HepG2 (cell line): ENCODE measurements around the gene TOP2A. TPM values are rescaled to one million over a fixed set of nuclear protein-coding genes. Genes with fewer than 3 reads are reported as not detected.

Source experiments
- HES4 ChIP-seq: sonication (generic); formaldehyde crosslinking; IDR thresholded peaks from 2 replicates; pipeline ENCODE4 v1.9.0; 2021; ENCODE audit warnings: mild to moderate bottlenecking, missing genetic modification reagents, borderline replicate concordance
- HNF4A ChIP-seq: sonication (generic); formaldehyde crosslinking; IDR thresholded peaks from 2 replicates; pipeline ENCODE4 v1.4.0; 2020; ENCODE audit warnings: missing genetic modification reagents
- KLF13 ChIP-seq: sonication (generic); formaldehyde crosslinking; IDR thresholded peaks from 2 replicates; pipeline ENCODE4 v1.4.0; 2020; ENCODE audit warnings: mild to moderate bottlenecking, missing genetic modification reagents
- MAF1 ChIP-seq: sonication (generic); formaldehyde crosslinking; IDR thresholded peaks from 2 replicates; pipeline ENCODE4 v1.5.0; 2020; ENCODE audit warnings: missing genetic modification reagents, borderline replicate concordance
- NR2F6 ChIP-seq, 2 experiments: IDR thresholded peaks; 2 replicates each; pipeline ENCODE4 v1.6.1; 2016; ENCODE audit warnings: antibody characterized with exemption in 1 of 2, mild to moderate bottlenecking in 1 of 2
- SMARCC2 ChIP-seq: fragments of 450-650 bp; IDR thresholded peaks from 2 replicates; pipeline ENCODE4 v1.6.1; 2017; ENCODE audit warnings: antibody characterized with exemption, mild to moderate bottlenecking
- SOX6 ChIP-seq, 2 experiments: fragments of 450-650 bp in 1 of 2; sonication (generic) in 1 of 2; formaldehyde crosslinking in 1 of 2; IDR thresholded peaks; 2 replicates each; pipeline versions ENCODE4 v1.4.0 to v1.6.1; 2017 to 2020; ENCODE audit warnings: antibody characterized with exemption in 1 of 2, mild to moderate bottlenecking in 1 of 2, missing genetic modification reagents in 1 of 2
- TEAD2 ChIP-seq: sonication (generic); formaldehyde crosslinking; IDR thresholded peaks from 2 replicates; pipeline ENCODE4 v1.9.0; 2021; ENCODE audit warnings: missing genetic modification reagents
- TOPORS ChIP-seq: sonication (generic); formaldehyde crosslinking; IDR thresholded peaks from 2 replicates; pipeline ENCODE4 v1.8.0; 2023; ENCODE audit warnings: mild to moderate bottlenecking, missing genetic modification reagents
- ZFX ChIP-seq: sonication (generic); formaldehyde crosslinking; IDR thresholded peaks from 2 replicates; pipeline ENCODE4 v1.4.0; 2020; ENCODE audit warnings: mild to moderate bottlenecking, low read depth, missing genetic modification reagents, moderate library complexity
- ZNF20 ChIP-seq: sonication (generic); formaldehyde crosslinking; IDR thresholded peaks from 2 replicates; pipeline ENCODE4 v1.4.0; 2020; ENCODE audit warnings: mild to moderate bottlenecking, moderate library complexity, missing genetic modification reagents
- ZNF354B ChIP-seq: sonication (generic); formaldehyde crosslinking; IDR thresholded peaks from 2 replicates; pipeline ENCODE4 v1.8.0; 2022; ENCODE audit warnings: mild to moderate bottlenecking, missing genetic modification reagents
- ZNF446 ChIP-seq: sonication (generic); formaldehyde crosslinking; IDR thresholded peaks from 2 replicates; pipeline ENCODE4 v1.5.0; 2020; ENCODE audit warnings: mild to moderate bottlenecking, missing genetic modification reagents
- ZNF549 ChIP-seq: sonication (generic); formaldehyde crosslinking; IDR thresholded peaks from 2 replicates; pipeline ENCODE4 v1.5.0; 2020; ENCODE audit warnings: missing genetic modification reagents
- ZNF605 ChIP-seq: sonication (generic); formaldehyde crosslinking; IDR thresholded peaks from 2 replicates; pipeline ENCODE4 v1.8.0; 2022; ENCODE audit warnings: mild to moderate bottlenecking, missing genetic modification reagents
- ZNF629 ChIP-seq: sonication (generic); formaldehyde crosslinking; conservative IDR thresholded peaks from 2 replicates; pipeline ENCODE4 v1.5.0; 2020; ENCODE audit warnings: missing genetic modification reagents
- ZNF839 ChIP-seq: sonication (generic); formaldehyde crosslinking; IDR thresholded peaks from 2 replicates; pipeline ENCODE4 v1.4.0; 2020; ENCODE audit warnings: missing genetic modification reagents, mild to moderate bottlenecking, borderline replicate concordance
- ZZZ3 ChIP-seq: sonication (generic); formaldehyde crosslinking; IDR thresholded peaks from 2 replicates; pipeline ENCODE4 v1.4.0; 2020; ENCODE audit warnings: missing genetic modification reagents, mild to moderate bottlenecking, borderline replicate concordance
- polyA plus RNA-seq, 8 experiments: library from polyadenylated mRNA; depleted of rRNA in 3 of 8; stranded (reverse) in 7 of 8; unstranded in 1 of 8; fragments of >200 nt; fragmentation: Illumina TruSeq in 4 of 8; extraction: Trizol in 4 of 8; gene quantifications; 2 replicates each; pipeline versions ENCODE4 v1.2.1 to v1.2.3, GENCODE V29; 2011 to 2016; ENCODE audit warnings: low read depth in 4 of 8, missing spikeins in 1 of 8, mixed read lengths in 1 of 8; ENCODE audit not compliant: insufficient read depth in 1 of 8
- total RNA-seq, 5 experiments: library from RNA; depleted of rRNA; stranded (reverse); fragments of >200 nt; fragmentation: Illumina TruSeq; extraction: Trizol; gene quantifications; 2 replicates each; pipeline ENCODE4 v1.2.3, GENCODE V29; 2016; ENCODE audit warnings: low read depth in 1 of 5
- TF ChIP-seq, protein P1 (sequence below): sonication (generic); formaldehyde crosslinking; IDR thresholded peaks from 2 replicates; pipeline ENCODE4 v1.5.1; 2020; ENCODE audit warnings: missing genetic modification reagents, mild to moderate bottlenecking, borderline replicate concordance
- TF ChIP-seq, protein P2 (sequence below): sonication (generic); formaldehyde crosslinking; conservative IDR thresholded peaks from 2 replicates; pipeline ENCODE4 v1.5.0; 2020; ENCODE audit warnings: missing genetic modification reagents
- TF ChIP-seq, protein P3 (sequence below): sonication (generic); formaldehyde crosslinking; IDR thresholded peaks from 2 replicates; pipeline ENCODE4 v1.8.0; 2022; ENCODE audit warnings: missing genetic modification reagents, mild to moderate bottlenecking, moderate library complexity, borderline replicate concordance
- TF ChIP-seq, protein P4 (sequence below): sonication (generic); formaldehyde crosslinking; IDR thresholded peaks from 2 replicates; pipeline ENCODE4 v1.5.0; 2020; ENCODE audit warnings: missing genetic modification reagents, mild to moderate bottlenecking, borderline replicate concordance

The TOP2A gene
- total and polyA plus RNA-seq, 2 of the 13 experiments (the other 11 are each of a cell fraction or from before 2014, with no cell fraction given), result 108 to 327 TPM

DNA sequence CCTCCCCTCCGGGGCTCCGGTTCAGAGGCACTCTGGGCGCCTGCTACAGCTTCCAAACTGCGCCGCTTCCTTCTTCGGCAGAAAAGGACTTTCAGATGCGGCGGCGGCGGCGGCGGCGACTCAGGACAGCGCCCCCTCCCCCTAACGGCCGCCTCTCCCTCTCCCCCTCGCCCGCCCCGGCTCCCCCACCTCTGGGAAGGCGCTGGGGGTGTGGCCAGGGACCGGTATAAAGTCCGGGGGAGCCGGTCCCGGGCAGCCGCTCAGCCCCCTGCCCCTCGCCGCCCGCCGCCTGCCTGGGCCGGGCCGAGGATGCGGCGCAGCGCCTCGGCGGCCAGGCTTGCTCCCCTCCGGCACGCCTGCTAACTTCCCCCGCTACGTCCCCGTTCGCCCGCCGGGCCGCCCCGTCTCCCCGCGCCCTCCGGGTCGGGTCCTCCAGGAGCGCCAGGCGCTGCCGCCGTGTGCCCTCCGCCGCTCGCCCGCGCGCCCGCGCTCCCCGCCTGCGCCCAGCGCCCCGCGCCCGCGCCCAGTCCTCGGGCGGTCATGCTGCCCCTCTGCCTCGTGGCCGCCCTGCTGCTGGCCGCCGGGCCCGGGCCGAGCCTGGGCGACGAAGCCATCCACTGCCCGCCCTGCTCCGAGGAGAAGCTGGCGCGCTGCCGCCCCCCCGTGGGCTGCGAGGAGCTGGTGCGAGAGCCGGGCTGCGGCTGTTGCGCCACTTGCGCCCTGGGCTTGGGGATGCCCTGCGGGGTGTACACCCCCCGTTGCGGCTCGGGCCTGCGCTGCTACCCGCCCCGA is 25.7 kb upstream of the TOP2A start, which contains the start of gene IGFBP4 (continued):
- TF ChIP-seq, protein P1, sequence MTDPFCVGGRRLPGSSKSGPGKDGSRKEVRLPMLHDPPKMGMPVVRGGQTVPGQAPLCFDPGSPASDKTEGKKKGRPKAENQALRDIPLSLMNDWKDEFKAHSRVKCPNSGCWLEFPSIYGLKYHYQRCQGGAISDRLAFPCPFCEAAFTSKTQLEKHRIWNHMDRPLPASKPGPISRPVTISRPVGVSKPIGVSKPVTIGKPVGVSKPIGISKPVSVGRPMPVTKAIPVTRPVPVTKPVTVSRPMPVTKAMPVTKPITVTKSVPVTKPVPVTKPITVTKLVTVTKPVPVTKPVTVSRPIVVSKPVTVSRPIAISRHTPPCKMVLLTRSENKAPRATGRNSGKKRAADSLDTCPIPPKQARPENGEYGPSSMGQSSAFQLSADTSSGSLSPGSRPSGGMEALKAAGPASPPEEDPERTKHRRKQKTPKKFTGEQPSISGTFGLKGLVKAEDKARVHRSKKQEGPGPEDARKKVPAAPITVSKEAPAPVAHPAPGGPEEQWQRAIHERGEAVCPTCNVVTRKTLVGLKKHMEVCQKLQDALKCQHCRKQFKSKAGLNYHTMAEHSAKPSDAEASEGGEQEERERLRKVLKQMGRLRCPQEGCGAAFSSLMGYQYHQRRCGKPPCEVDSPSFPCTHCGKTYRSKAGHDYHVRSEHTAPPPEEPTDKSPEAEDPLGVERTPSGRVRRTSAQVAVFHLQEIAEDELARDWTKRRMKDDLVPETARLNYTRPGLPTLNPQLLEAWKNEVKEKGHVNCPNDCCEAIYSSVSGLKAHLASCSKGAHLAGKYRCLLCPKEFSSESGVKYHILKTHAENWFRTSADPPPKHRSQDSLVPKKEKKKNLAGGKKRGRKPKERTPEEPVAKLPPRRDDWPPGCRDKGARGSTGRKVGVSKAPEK, result no peak
- TF ChIP-seq ZNF354B, result no peak
- no peak for TF ChIP-seq MAF1 (CRISPR knock-in tag)
- peak; percentile 39 for TF ChIP-seq HNF4A (CRISPR knock-in tag)
- TF ChIP-seq TOPORS (CRISPR knock-in tag), result peak; percentile 94
- TF ChIP-seq HES4 (CRISPR knock-in tag), result peak; percentile 53; the same call in 1 of the 2 replicates
- no peak; the same call in 1 of the 2 replicates for TF ChIP-seq ZNF629 (CRISPR knock-in tag)
- TF ChIP-seq SOX6 (IDR thresholded peaks at IDR 0.05), result no peak
- TF ChIP-seq SOX6 (CRISPR knock-in tag; IDR thresholded peaks at IDR 0.05), result peak; percentile 39
- TF ChIP-seq, protein P2, sequence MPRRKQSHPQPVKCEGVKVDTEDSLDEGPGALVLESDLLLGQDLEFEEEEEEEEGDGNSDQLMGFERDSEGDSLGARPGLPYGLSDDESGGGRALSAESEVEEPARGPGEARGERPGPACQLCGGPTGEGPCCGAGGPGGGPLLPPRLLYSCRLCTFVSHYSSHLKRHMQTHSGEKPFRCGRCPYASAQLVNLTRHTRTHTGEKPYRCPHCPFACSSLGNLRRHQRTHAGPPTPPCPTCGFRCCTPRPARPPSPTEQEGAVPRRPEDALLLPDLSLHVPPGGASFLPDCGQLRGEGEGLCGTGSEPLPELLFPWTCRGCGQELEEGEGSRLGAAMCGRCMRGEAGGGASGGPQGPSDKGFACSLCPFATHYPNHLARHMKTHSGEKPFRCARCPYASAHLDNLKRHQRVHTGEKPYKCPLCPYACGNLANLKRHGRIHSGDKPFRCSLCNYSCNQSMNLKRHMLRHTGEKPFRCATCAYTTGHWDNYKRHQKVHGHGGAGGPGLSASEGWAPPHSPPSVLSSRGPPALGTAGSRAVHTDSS (CRISPR knock-in tag), result 0 out of 2 replicates have a peak, but pooled peaks have one; percentile 70
- TF ChIP-seq KLF13 (CRISPR knock-in tag), result no peak; the same call in 1 of the 2 replicates
- no peak; the same call in 1 of the 2 replicates for TF ChIP-seq ZZZ3 (CRISPR knock-in tag)
- no peak for TF ChIP-seq ZNF446
- no peak for TF ChIP-seq SMARCC2
- TF ChIP-seq ZNF839 (CRISPR knock-in tag), result no peak
- TF ChIP-seq ZNF20 (CRISPR knock-in tag), result no peak
- TF ChIP-seq, protein P3, sequence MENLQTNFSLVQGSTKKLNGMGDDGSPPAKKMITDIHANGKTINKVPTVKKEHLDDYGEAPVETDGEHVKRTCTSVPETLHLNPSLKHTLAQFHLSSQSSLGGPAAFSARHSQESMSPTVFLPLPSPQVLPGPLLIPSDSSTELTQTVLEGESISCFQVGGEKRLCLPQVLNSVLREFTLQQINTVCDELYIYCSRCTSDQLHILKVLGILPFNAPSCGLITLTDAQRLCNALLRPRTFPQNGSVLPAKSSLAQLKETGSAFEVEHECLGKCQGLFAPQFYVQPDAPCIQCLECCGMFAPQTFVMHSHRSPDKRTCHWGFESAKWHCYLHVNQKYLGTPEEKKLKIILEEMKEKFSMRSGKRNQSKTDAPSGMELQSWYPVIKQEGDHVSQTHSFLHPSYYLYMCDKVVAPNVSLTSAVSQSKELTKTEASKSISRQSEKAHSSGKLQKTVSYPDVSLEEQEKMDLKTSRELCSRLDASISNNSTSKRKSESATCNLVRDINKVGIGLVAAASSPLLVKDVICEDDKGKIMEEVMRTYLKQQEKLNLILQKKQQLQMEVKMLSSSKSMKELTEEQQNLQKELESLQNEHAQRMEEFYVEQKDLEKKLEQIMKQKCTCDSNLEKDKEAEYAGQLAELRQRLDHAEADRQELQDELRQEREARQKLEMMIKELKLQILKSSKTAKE (CRISPR knock-in tag), result 0 out of 2 replicates have a peak, but pooled peaks have one; percentile 65
- TF ChIP-seq ZNF605 (CRISPR knock-in tag), result no peak
- TF ChIP-seq ZFX, result peak; percentile 74
- no peak for TF ChIP-seq NR2F6 (IDR thresholded peaks at IDR 0.05)
- TF ChIP-seq NR2F6 (CRISPR knock-in tag; IDR thresholded peaks at IDR 0.05), result peak; percentile 45; the same call in 1 of the 2 replicates
- peak; percentile 95 for TF ChIP-seq TEAD2 (CRISPR knock-in tag)
- TF ChIP-seq, protein P4, sequence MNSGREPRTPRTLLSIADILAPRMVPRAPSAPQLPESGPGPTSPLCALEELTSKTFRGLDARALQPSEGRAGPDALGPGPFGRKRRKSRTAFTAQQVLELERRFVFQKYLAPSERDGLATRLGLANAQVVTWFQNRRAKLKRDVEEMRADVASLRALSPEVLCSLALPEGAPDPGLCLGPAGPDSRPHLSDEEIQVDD (CRISPR knock-in tag), result peak; percentile 89; the same call in 1 of the 2 replicates
- 0 out of 2 replicates have a peak, but pooled peaks have one; percentile 81 for TF ChIP-seq ZNF549 (CRISPR knock-in tag)
